SJCRH30 (cell line): ENCODE measurements around the gene GLDC. TPM values are rescaled to one million over a fixed set of nuclear protein-coding genes. Genes with fewer than 3 reads are reported as not detected.

Experiments
- DNase-seq, 2 experiments: peaks; one replicate each; pipeline ENCODE4 v3.0.0-alpha.2; 2015 to 2020
- H3K27ac ChIP-seq: fragments of 250-450 bp; sonication (Bioruptor Pico); 2 replicates; pipeline ENCODE4 v1.5.1; 2020; ENCODE audit warnings: mild to moderate bottlenecking, moderate library complexity
- H3K27me3 ChIP-seq: fragments of 250-450 bp; sonication (Bioruptor Pico); 2 replicates; pipeline ENCODE4 v1.5.1; 2020; ENCODE audit warnings: mild to moderate bottlenecking, moderate library complexity
- H3K36me3 ChIP-seq: fragments of 250-450 bp; sonication (Bioruptor Pico); 2 replicates; pipeline ENCODE4 v1.5.1; 2020; ENCODE audit warnings: mild to moderate bottlenecking, moderate library complexity
- H3K4me1 ChIP-seq: fragments of 250-450 bp; sonication (Bioruptor Pico); 2 replicates; pipeline ENCODE4 v1.5.1; 2020; ENCODE audit warnings: mild to moderate bottlenecking, moderate library complexity
- H3K4me3 ChIP-seq: fragments of 250-450 bp; sonication (Bioruptor Pico); 2 replicates; pipeline ENCODE4 v1.5.1; 2020; ENCODE audit warnings: mild to moderate bottlenecking, moderate library complexity
- H3K9me3 ChIP-seq: fragments of 250-450 bp; sonication (Bioruptor Pico); replicated peaks from 2 replicates; pipeline ENCODE4 v1.5.1; 2020; ENCODE audit warnings: mild to moderate bottlenecking, moderate library complexity
- total RNA-seq: library from RNA; depleted of rRNA; stranded (reverse); fragments of >200 nt; shearing (Covaris generic); gene quantifications from 2 replicates; pipeline ENCODE4 v1.2.3, GENCODE V29; 2014

Gene GLDC
- total RNA-seq, 1 experiment from 2014 or later = not detected

DNA sequence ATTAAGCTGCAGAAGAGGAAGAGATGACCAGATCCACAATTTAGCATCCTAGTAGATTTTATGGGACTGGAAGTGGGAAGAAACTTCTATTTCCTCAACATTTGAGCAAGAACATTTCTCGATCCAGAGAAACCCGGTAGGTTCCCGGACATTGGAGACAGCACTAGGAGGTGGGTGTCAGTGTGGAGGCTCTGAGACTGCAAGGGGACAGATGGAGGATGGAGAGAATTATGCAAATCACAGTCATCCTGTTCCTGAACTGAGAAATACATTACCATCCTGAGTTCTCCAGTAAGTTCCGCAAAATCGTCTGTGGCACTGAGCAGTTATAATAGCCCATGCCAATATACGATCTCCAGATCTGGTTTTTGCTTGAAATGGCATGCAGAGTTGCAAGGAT lies 25.6 kb downstream of the GLDC start:
- H3K36me3 ChIP-seq = no peaks in the 10 kb centered on the region
- no peak overlapping the region for H3K4me3 ChIP-seq
- H3K9me3 ChIP-seq = no peaks in the 10 kb centered on the region
- no peak overlapping the region for H3K27ac ChIP-seq
- no peaks in the 10 kb centered on the region for H3K27me3 ChIP-seq
- no peak for DNase-seq
- no peaks in the 10 kb centered on the region for H3K4me1 ChIP-seq

DNA sequence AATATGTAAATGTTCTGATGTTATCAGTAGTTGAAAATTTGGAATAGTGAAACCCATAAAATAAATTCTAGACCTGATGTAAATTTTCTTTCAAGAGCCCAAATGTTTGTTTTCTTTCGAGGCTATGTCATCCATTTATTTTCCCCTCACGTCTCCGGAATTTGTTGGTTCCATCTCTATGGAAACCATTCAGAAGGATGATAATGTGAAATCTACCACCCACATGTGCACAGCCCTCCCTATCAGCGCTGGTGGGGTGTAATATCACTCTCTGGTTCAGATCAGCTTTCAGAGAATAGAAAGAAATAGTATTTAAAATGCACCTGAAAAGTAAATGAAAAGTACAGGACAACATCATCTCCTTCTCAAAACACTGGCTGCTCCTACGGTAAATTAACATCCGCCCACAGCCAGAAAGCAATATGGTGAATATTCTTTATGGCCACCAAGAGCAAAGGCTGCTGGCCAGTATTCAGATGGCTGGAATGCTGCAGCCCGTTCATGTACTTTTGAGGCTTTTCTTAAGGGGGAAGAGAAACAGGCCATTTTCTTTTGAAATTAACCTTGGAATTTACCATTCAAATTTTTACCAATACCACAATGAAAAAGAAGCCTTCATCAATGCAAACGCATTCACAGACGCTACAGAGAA lies 28.5 kb downstream of the GLDC start:
- Histone ChIP-seq H3K4me1 (peaks cover 4% of the 10 kb centered on the region; the same call in 1 of the 2 replicates), H3K36me3 (no peaks in the 10 kb centered on the region), H3K27ac (no peak overlapping the region), H3K9me3 (no peaks in the 10 kb centered on the region), H3K4me3 (no peak overlapping the region), H3K27me3 (no peaks in the 10 kb centered on the region)
- DNase-seq = no peak

DNA sequence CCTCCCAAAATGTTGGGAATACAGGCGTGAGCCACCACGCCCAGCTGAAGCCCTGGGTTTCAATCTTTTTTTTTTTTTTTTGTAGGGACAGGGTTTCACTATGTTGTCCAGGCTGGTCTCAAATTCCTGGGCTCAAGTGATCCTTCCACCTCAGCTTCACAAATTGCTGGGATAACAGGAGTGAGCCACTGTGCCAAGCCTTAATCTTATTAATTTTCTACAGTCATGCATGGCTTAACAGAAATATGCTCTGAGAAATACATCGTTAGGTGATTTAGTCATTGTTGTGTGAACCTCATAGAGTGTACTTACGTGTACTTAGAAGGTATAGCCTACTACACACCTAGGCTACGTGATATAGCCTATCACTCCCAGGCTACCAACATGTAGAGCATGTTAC lies 31.0 kb downstream of the GLDC start:
- Histone ChIP-seq H3K4me3 (no peak overlapping the region), H3K27ac (no peak overlapping the region)

DNA sequence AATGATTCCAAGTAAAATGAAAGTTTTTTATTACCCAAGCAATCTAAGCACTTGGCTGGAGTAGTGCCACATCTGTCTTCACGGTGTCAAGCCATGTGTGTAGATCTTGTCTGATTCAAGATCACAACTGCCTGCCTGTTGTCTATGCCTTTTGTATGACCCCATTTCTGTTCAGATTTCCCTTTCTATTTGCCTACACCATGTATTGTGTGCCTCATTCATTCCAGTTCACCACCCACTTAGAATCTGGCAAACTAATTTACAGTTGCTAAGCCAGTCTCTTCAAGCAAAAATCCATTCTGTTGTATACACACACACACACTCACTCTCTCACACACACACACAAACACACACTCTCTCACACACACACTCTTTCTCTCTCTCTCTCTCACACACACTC lies 33.7 kb downstream of the GLDC start:
- DNase-seq = no peak
- Histone ChIP-seq H3K27me3 (no peaks in the 10 kb centered on the region), H3K9me3 (no peaks in the 10 kb centered on the region), H3K4me1 (peaks cover 4% of the 10 kb centered on the region; the same call in 1 of the 2 replicates), H3K36me3 (no peaks in the 10 kb centered on the region), H3K27ac (no peak overlapping the region), H3K4me3 (no peak overlapping the region)

More for the DNA sequence above, 31.0 kb downstream of the GLDC start:
- peak; percentile 3 to 8 for DNase-seq
- H3K9me3 ChIP-seq = no peaks in the 10 kb centered on the region
- peaks cover 4% of the 10 kb centered on the region; the same call in 1 of the 2 replicates for H3K4me1 ChIP-seq
- no peaks in the 10 kb centered on the region for H3K27me3 ChIP-seq
- H3K36me3 ChIP-seq = no peaks in the 10 kb centered on the region

DNA sequence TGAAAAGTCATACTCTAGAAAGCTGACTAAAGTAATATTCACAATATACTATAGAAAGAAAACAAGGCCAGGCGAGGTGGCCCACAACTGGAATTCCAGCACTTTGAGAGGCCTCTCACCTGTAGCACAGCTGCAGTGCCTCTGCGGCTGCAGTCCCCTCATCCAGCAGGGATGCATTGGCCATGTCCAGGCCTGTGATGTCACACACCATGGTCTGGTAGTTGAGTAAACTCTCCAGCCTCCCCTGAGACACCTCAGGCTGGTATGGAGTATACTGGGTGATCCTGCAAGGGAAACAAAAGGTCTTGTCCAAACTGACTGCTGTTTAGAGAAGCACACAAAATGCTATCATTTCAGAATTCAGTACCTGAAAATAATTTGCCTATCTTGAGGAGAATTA lies 35.5 kb downstream of the GLDC start:
- Histone ChIP-seq H3K9me3 (no peaks in the 10 kb centered on the region), H3K27ac (no peak overlapping the region), H3K4me1 (peaks cover 4% of the 10 kb centered on the region; the same call in 1 of the 2 replicates), H3K4me3 (no peak overlapping the region), H3K36me3 (no peaks in the 10 kb centered on the region), H3K27me3 (no peaks in the 10 kb centered on the region)
- no peak for DNase-seq

DNA sequence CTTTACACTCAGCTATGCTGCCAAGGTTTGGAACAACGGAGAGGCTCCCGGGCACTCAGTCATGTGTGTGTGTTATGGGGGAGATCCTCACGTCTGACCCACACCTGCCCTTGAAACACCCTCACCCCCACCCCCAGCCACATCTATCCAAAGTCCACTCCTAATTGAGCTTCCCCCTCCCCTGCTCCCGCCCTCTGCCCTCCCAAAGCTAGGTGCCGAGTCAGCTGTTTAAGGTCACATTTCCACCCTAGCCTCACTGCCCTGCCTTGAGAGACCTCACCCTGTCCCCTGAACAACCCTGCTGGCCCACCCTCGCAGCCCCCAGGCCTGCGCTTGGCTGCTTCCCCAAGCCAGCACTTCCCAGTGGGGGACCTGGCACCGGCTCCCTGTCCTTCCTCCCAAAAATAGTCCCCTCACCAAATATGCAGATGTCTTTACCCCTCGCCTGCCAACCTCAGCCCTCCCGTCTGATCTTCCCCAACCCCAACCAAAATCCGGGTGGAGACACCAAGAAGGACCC lies 36.0 kb downstream of the GLDC start:
- peaks cover under 1% of the 10 kb centered on the region; the same call in 1 of the 2 replicates for H3K4me1 ChIP-seq
- H3K4me3 ChIP-seq = no peak overlapping the region
- DNase-seq = no peak
- H3K27me3 ChIP-seq = no peaks in the 10 kb centered on the region
- no peak overlapping the region for H3K27ac ChIP-seq
- H3K9me3 ChIP-seq = no peaks in the 10 kb centered on the region
- H3K36me3 ChIP-seq = no peaks in the 10 kb centered on the region

DNA sequence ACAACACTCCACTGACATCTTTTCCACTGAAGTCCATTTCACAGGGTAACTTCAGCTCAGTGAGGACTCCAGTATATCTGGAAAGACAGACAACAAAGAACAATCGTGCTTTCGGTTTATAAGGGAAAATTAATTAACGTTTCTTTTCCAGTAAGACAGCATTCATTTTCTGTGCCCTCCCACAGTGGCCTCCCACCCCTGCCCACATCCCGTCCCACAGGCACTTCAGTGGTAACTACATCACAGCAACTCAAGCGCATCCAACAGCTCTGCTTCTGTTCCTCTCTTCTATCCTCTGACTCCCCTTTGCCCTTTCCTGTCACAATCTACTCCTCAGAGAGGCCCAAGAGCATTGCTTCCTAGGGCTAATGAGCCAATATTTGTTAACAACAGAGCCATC lies 40.3 kb downstream of the GLDC start:
- no peaks in the 10 kb centered on the region for H3K4me1 ChIP-seq
- no peaks in the 10 kb centered on the region for H3K27me3 ChIP-seq
- H3K27ac ChIP-seq = no peak overlapping the region
- H3K9me3 ChIP-seq = no peaks in the 10 kb centered on the region
- no peak for DNase-seq
- no peaks in the 10 kb centered on the region for H3K36me3 ChIP-seq
- no peak overlapping the region for H3K4me3 ChIP-seq

DNA sequence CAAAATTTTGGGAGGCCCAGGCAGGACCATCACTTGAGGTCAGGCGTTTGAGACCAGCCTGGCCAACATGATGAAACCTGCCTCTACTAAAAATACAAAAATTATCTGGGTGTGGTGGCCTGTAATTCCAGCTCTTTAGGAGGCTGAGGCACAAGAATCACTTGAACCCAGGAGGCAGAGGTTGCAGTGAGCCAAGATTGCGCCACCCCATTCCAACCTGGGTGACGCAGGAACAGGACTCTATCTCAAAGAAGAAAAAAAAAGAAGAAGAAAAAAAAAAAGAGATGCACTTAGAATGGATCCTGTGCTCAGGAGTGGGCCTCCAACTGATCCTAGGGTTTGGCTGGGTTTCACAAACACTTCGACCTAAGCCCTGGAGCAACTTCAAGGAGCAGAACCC lies 45.1 kb downstream of the GLDC start:
- no peak overlapping the region for H3K4me3 ChIP-seq
- H3K27ac ChIP-seq = no peak overlapping the region
- H3K4me1 ChIP-seq = no peaks in the 10 kb centered on the region
- H3K27me3 ChIP-seq = no peaks in the 10 kb centered on the region
- no peak for DNase-seq
- H3K36me3 ChIP-seq = no peaks in the 10 kb centered on the region
- no peaks in the 10 kb centered on the region for H3K9me3 ChIP-seq

DNA sequence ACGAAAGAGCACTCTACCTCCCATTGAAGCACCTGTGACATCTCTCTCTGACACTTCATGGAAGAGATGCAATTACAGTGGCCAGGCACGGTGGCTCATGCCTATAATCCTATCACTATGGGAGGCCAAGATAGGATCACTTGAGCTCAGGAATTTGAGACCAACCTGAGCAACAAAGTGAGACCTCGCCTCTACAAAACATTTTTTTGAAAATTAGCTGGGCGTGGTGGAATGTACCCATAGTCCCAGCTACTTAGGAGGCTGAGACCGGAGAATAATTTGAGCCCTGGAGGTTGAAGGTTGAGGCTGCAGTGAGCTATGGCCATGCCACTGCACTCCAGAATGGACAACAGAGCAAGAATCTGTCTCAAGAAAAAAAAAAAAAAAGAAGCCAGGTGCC lies 45.5 kb downstream of the GLDC start:
- Histone ChIP-seq H3K4me1 (no peaks in the 10 kb centered on the region), H3K27ac (no peak overlapping the region), H3K9me3 (no peaks in the 10 kb centered on the region), H3K27me3 (no peaks in the 10 kb centered on the region), H3K4me3 (no peak overlapping the region), H3K36me3 (no peaks in the 10 kb centered on the region)
- no peak for DNase-seq

DNA sequence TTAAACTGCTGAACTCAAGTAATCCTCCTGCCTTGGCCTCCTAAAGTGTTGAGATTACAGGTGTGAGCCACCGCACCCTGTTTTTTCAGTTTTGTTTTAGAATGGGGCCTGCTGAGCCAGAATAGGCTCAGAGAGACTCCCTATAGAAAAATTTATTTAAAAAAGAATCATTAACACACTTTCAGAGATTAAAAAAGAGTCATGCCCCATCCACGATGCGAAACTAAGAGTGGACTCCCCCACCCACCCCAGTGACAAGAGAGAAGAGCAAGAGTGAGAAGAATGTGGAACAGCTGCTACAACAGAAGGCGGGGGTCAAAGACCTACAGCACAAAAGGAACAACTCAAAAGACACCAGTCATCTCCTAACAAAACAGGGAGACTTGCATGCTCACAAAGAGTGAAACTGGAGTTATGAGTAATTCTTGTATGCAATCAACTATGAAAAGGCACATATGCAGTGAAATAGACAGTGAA lies 47.2 kb downstream of the GLDC start:
- H3K36me3 ChIP-seq = no peaks in the 10 kb centered on the region
- no peak for DNase-seq
- H3K4me1 ChIP-seq = no peaks in the 10 kb centered on the region

DNA sequence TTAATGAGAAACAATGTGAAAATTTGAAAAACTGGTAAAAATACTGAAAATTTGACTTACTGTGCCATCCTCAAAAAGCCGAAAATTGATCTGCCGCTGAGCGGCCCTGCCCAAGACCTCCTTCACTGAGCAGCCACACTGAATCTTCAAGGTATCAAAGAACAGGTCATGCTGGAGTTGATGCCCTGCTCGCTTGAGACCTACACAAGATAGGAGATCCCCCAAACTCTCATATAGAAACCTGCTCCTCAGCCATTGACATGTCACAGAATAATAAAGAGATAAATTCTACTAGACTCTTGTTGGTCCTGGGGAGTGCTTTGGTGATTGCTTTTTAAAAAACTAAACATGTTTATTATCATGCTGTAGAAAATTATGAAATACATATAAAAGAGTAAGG lies 52.7 kb downstream of the GLDC start:
- Histone ChIP-seq H3K36me3 (no peaks in the 10 kb centered on the region), H3K27me3 (no peaks in the 10 kb centered on the region), H3K9me3 (no peaks in the 10 kb centered on the region), H3K4me3 (no peak overlapping the region), H3K4me1 (no peaks in the 10 kb centered on the region), H3K27ac (no peak overlapping the region)
- no peak for DNase-seq

More for the DNA sequence above, 47.2 kb downstream of the GLDC start:
- Histone ChIP-seq H3K9me3 (no peaks in the 10 kb centered on the region), H3K27me3 (no peaks in the 10 kb centered on the region), H3K4me3 (no peak overlapping the region), H3K27ac (no peak overlapping the region)

DNA sequence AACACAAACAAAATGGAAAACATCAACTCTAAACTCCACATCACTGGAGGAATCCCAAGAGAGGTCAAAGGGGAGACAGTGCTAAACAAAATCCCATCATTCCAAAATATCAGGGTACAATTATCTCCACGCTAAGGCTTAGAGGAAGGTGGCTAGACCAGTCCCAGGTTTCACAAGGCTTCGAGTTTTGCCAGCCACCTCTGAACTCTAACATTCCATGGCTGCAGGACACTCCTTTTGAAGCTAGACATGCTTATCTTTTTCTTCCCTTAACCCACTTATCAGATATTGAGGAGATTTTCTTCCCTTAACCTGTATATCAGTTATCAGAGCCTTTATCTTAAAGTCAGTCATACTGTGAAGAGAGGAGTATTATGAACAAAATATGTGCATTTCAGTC lies 53.3 kb downstream of the GLDC start:
- no peak for DNase-seq
- no peaks in the 10 kb centered on the region for H3K9me3 ChIP-seq
- H3K27ac ChIP-seq = no peak overlapping the region
- no peak overlapping the region for H3K4me3 ChIP-seq
- no peaks in the 10 kb centered on the region for H3K27me3 ChIP-seq
- no peaks in the 10 kb centered on the region for H3K4me1 ChIP-seq
- no peaks in the 10 kb centered on the region for H3K36me3 ChIP-seq

DNA sequence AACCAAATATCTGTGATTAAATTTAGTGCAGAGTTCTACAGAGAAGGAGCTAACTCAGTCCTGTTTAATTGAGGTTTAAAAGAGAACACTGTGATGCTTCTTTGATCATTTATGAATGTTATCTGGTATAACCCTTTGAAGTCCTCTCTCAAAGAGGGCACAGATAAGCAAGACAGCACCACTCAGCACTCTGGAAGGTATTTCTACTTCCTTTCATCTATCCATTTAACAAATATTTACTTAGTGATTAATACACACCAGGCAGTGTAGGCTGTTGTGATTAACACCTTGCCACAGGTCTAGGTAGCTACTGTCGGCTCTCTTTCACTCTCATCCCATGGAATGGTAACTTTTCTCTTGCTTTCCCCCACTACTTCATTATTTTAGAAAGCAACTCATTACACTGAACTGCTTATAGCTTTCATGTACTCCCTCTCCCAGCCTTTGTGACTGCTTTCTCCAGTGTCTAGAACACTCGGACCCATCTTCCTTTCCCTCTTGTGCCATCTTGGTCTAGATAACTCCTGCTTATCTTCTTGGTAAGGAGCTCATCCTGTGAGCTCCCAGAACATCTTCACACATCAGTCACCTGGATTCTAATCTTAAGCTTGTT lies 54.7 kb downstream of the GLDC start:
- no peak overlapping the region for H3K4me3 ChIP-seq
- H3K36me3 ChIP-seq = no peaks in the 10 kb centered on the region
- no peak for DNase-seq
- no peaks in the 10 kb centered on the region for H3K4me1 ChIP-seq
- H3K27ac ChIP-seq = no peak overlapping the region
- H3K9me3 ChIP-seq = no peaks in the 10 kb centered on the region
- no peaks in the 10 kb centered on the region for H3K27me3 ChIP-seq

DNA sequence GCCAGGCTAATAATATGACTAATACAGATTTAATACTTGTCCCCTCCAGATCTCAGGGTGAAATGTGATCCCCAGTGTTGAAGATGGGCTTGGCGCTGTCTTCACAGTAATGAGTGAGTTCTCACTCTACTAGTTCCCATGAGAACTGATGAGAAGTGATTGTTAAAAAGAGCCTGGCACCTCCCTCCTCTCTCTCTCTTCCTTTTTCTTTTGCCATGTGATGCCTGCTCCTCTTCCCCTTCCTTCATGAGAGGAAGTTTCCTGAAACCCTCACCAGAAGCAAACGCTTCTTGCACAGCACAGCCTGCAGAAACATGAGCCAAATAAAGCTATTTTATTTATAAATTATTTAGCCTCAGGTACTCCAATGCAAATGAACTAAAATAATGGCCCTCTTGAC lies 55.2 kb downstream of the GLDC start:
- no peaks in the 10 kb centered on the region for H3K9me3 ChIP-seq

DNA sequence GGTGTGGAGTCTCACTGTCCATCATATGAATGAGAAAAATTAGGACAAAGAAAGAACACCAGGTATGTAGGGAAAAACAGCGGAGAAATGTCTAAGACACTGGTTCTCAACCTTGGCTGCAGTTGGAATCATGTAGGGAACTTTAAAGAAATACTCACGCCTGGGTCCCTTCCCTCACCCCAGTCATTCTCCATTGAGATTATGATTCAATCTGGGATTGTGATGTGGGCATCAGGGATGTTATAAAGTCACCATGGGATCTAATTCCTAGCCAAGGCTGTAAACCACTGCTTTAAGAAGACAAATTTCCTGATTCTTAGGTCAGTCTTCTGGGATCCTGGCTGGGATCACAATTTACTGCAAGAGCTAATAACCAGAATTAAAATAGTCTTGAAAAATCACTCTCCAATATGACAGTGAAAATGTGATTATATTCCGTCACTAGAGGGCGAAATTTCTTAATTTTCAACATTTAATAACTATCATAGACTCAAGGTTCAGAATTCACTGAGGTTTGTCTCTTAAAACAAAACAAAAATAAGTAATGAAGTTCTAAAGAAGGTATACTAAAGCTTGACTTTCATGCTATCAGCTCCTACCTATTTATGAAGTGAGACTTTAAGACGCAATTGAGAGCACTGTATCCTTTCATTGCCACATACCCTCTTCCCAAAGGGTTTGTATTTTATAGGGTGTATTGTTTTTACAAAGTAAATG lies 60.5 kb downstream of the GLDC start:
- Histone ChIP-seq H3K36me3 (no peaks in the 10 kb centered on the region), H3K4me1 (no peaks in the 10 kb centered on the region), H3K27ac (no peak overlapping the region), H3K27me3 (no peaks in the 10 kb centered on the region), H3K9me3 (no peaks in the 10 kb centered on the region), H3K4me3 (no peak overlapping the region)
- peak in 1 of 2 experiments; percentile 36 for DNase-seq

More for the DNA sequence above, 55.2 kb downstream of the GLDC start:
- Histone ChIP-seq H3K4me3 (no peak overlapping the region), H3K27me3 (no peaks in the 10 kb centered on the region), H3K4me1 (no peaks in the 10 kb centered on the region), H3K27ac (no peak overlapping the region), H3K36me3 (no peaks in the 10 kb centered on the region)
- DNase-seq = no peak
